ENCODE measurements around the gene GALNT14. TPM values are rescaled to one million over a fixed set of nuclear protein-coding genes. Genes with fewer than 3 reads are reported as not detected.

GALNT14 gene
- total RNA-seq, 1 experiment from 2014 or later, result 2.7 TPM

GRCh38 chr2:31082002-31082401, 56.2 kb downstream of the GALNT14 start:
- no peaks in the 10 kb centered on the region for H4K20me1 ChIP-seq (ENCODE audit: control insufficient read depth, insufficient read depth, insufficient read length)
- no peak overlapping the region for H4K5ac ChIP-seq (ENCODE audit: insufficient read length, low read depth, low read length)
- no peak overlapping the region for H2BK12ac ChIP-seq (ENCODE audit: insufficient read length, low read depth, low read length)
- H3K4me2 ChIP-seq (ENCODE audit: insufficient read depth, insufficient read length, low read length), result no peak overlapping the region
- H3K27me3 ChIP-seq (ENCODE audit: insufficient read depth, low read length), result no peaks in the 10 kb centered on the region
- no CpG with 5 or more reads among the region's 2 CpGs for WGBS (ENCODE audit: extremely low coverage, insufficient read length, low lambda C conversion rate)
- no peaks in the 10 kb centered on the region for H3K4me1 ChIP-seq (ENCODE audit: insufficient read depth, low read length)
- H3K27ac ChIP-seq (ENCODE audit: insufficient read length, low read depth, low read length), result no peak overlapping the region
- no peak for DNase-seq
- no peak overlapping the region for H3K9ac ChIP-seq (ENCODE audit: extremely low read depth, insufficient read length, low read length)
- H3K36me3 Mint-ChIP-seq (ENCODE audit: insufficient read depth in 1 of 3, low read depth in 3 of 3), result no peaks in the 10 kb centered on the region
- H3K18ac ChIP-seq (ENCODE audit: insufficient read length, low read depth, low read length), result no peak overlapping the region
- no peaks in the 10 kb centered on the region for H3K9me3 Mint-ChIP-seq
- H4K91ac ChIP-seq (ENCODE audit: insufficient read length, low read depth, low read length), result no peak overlapping the region
- H2BK5ac ChIP-seq (ENCODE audit: insufficient read length, low read length), result no peak overlapping the region
- no peak overlapping the region for H2BK15ac ChIP-seq (ENCODE audit: low read depth, low read length)
- TF ChIP-seq CTCF (conservative IDR thresholded peaks at IDR 0.05), result no peak
- no peak overlapping the region for H3K4ac ChIP-seq (ENCODE audit: low read depth, low read length)
- no peak overlapping the region for H3K56ac ChIP-seq (ENCODE audit: insufficient read length, low read depth, low read length)
- no peak overlapping the region for H3K14ac ChIP-seq (ENCODE audit: insufficient read depth, low read length)
- no peaks in the 10 kb centered on the region for H3K79me2 ChIP-seq (ENCODE audit: insufficient read depth, low read length)
- H2BK120ac ChIP-seq (ENCODE audit: low read depth, low read length, poor library complexity, severe bottlenecking), result no peak overlapping the region
- no peak overlapping the region for H3K4me3 Mint-ChIP-seq
- no peak overlapping the region for H2BK20ac ChIP-seq (ENCODE audit: low read depth, low read length, poor library complexity, severe bottlenecking)
- no peaks in the 10 kb centered on the region; the same call in 1 of the 2 replicates for H3K27me3 Mint-ChIP-seq (ENCODE audit: low read depth)
- no peak overlapping the region for H2AFZ ChIP-seq (ENCODE audit: low read length)
- H3K27ac Mint-ChIP-seq, result no peak overlapping the region
- no peak overlapping the region for H3K23ac ChIP-seq (ENCODE audit: insufficient read length, low read depth, low read length)
- no peak overlapping the region for H3T11ph ChIP-seq (ENCODE audit: low read length)
- H3K4me1 Mint-ChIP-seq, result no peaks in the 10 kb centered on the region
- H4K8ac ChIP-seq (replicated peaks; ENCODE audit: insufficient read length, low read depth, low read length), result no peak overlapping the region
- H2AK5ac ChIP-seq (ENCODE audit: insufficient read length, low read length), result no peak overlapping the region
- no peaks in the 10 kb centered on the region for H3K79me1 ChIP-seq (ENCODE audit: insufficient read depth, low read depth, low read length, poor library complexity, severe bottlenecking)
- H3K23me2 ChIP-seq (ENCODE audit: insufficient read length, low read depth, low read length, poor library complexity, severe bottlenecking), result no peaks in the 10 kb centered on the region
- H3K9me3 ChIP-seq (ENCODE audit: control insufficient read depth, low read depth, low read length), result no peaks in the 10 kb centered on the region

Measured in H9 (cell line).